NAMALWA (cell line): ENCODE measurements around the gene RAI1.

ENCODE experiments used
- DNase-seq: peaks from one replicate; pipeline ENCODE4 v3.0.0-alpha.2; 2015; ENCODE audit warnings: low spot score

Gene RAI1

GRCh38 chr17:17698869-17699351 lies 17.7 kb downstream of the RAI1 start:
- no peak for DNase-seq

GRCh38 chr17:17699491-17699890 lies 18.2 kb downstream of the RAI1 start:
- DNase-seq = no peak

DNA sequence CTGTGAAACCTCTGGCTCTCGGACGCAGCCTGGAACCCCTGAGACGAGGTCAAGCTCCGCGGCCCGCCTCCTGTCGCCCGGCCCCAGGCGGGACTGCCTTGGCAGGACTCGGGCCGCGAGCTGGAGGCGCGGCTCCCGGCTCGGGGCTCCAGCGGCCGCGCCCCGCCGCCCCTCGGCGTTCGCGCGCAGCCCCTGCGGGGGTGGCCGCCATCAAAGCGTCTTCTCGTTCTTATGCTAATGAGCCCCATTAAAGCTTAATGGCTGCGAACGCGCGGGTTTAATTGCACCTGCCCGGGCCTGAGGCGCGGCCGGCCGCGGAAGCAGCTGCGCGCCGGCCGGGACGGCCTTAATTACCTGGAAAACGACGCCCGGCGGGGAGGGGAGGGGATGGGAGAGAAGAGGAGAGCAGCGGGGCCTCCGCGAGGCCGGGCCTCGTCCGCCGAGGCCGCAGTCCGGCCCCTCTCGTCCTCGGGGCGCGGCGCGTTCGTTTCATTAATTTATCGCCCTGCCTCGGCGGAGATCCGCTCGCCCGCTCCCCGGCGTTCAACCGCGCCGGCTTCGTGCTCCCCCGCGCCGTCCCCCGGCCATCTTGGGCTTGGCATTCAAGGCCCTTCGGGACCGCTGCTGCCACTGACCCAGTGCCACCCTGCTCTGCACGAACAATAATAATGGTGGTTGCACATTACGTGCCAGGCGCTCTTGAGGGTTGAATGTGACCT lies 19.2 kb downstream of the RAI1 start:
- DNase-seq = no peak

DNA sequence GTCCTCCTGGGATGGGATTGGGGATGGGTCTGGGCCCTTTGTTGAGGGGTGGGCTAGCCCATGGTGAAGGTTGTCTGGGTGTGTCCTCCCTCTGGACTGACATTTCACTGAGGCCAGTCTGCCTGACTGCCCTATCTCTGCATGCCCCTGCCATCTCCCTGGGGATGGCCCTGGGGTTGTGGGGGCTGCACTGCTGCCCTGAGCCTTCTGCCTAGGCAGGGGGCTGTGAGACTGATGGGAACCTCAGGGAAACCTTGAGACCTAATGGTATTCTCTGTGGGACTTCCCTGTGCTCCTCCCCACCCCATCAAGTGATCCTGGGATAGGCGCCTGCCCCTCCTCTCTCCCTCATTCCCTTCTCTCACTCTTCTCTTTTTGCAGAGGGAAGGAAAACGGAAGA lies 19.9 kb downstream of the RAI1 start:
- DNase-seq = no peak

DNA sequence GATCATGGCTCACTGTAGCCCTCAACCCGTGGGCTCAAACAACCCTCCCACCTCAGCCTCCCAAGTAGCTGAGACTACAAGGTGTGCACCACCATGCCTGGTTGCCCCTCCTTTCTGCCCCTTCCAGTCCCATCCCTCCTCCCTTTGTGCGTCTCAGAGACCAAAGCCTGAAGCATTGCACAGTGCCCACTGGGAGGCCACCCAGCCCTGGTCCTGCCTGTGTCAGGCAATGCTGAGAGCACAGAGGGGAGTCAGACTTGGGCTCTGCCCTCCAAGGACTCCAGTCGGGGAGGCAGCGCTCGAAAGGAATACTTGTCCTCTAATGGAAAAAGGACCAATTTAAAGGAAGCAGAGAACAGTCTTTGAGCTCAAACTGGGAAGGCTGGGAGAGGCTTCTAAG lies 20.4 kb downstream of the RAI1 start:
- DNase-seq = no peak

DNA sequence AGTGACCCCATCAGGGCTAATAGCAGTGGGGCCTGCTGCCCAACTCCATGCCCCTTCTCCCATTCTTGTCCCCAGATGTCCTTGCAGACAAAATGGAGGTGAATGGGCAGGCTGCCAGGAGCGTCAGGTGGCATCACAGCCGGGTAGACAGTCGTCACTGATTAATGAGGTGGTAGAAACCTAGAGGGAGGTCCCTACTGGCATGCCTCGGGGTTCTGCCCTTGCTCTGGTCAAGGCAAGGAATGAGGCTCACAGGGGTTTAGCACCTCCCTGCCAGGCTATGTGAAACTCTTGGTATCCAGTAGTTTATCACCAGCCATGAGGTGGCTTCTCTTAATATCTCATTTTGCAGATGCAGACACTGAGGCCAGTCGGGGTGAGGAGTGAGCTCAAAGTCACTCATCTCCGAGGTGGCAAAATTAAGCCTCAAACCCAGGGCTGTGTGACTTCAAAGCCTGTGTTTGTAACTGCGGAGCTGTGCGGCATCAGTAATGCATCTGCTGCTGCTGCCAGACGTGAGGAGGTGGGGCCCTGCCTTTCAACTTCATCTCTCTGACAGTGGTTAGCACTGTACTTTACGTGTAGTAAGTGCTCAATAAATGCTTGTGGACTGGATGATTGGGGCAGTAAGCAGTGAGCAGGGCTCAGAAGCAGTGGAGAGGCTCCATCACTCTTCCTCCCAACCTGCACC lies 21.3 kb downstream of the RAI1 start:
- DNase-seq = no peak

- no peak for DNase-seq
Observed at GRCh38 chr17:17703140-17703919, 22.1 kb downstream of the RAI1 start.

- DNase-seq = no peak
Observed at GRCh38 chr17:17704931-17705330, 23.7 kb downstream of the RAI1 start.

- no peak for DNase-seq
Observed at GRCh38 chr17:17706140-17707060, 25.1 kb downstream of the RAI1 start.

DNA sequence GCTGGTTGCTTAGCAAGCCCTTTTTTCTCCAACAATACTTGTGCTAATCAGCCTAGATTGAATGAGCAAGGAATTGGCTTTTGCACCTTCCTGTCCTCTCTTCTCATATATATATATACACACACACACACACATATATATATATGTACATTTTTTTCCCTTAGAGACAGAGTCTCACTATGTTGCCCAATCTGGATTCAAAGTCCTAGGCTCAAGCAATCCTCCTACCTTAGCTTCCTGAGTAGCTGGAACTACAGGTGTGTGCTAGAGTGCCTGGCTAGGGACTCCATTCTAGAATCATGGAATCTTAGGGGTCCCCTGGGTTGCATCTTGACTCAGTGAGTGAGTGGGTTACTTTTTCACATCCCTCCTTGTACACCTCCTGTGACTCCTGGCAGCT lies 27.0 kb downstream of the RAI1 start:
- no peak for DNase-seq

- DNase-seq = no peak
Observed at GRCh38 chr17:17708816-17709215, 27.6 kb downstream of the RAI1 start.

- DNase-seq = no peak
Observed at GRCh38 chr17:17709815-17710321, 28.6 kb downstream of the RAI1 start.

DNA sequence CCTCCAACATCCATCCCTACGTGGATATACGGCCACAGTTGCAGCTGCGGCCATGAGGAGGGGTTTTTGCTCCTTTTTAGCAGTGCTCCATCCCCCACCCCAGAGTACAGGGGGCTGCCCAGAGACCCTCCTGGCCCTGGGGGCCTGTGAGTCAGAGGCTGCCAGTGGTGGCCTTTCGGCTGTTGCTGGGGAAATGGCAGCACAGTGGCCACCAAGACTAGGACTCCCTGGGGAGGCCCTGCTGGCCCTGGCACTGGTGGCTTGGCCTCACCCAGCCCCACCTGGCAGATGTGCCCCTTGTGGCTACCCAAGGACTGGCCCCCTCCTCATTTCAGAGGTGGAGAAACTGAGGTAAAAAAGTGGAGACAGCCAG lies 29.1 kb downstream of the RAI1 start:
- DNase-seq = no peak

DNA sequence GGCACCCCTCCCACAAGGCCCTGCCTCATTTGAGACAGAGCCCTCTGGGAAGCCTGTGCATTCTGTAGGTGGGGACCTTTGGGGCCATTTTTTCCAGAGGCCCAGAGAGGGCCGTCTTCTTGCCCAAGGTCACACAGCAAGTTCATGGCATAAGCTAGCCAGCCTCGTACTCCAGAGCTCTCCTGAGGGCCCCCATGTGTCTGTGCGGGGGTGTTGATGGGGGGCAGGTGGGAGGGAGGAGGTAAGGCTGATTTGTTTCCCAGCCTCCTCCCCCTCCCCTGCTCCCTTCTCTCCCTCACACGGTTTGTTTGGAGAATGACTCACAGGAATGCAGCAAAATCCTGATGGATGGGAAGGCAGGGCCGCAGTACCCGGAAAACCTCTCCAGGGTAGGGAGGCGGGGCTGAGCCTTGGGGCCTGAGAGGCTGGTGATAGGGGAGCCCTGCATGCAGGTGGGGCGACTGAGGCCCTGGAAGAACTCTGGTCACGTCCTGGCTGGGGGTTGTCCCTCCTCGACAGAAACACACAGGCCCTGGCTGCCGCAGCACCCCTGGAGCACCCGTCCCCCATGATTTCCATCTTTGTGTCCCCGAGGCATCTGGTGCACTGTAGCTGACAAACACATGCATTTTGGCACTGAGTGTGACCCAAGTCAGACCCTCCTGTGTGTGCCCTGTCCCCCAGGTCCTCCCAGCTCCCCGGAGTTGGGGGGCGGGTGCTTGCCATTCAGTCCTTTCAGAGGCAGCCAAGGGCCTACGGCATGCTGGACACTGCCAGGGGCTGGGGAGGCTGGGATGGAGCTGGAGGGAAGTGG lies 29.7 kb downstream of the RAI1 start:
- DNase-seq = no peak

GRCh38 chr17:17711641-17712162 lies 30.4 kb downstream of the RAI1 start:
- DNase-seq = no peak

DNA sequence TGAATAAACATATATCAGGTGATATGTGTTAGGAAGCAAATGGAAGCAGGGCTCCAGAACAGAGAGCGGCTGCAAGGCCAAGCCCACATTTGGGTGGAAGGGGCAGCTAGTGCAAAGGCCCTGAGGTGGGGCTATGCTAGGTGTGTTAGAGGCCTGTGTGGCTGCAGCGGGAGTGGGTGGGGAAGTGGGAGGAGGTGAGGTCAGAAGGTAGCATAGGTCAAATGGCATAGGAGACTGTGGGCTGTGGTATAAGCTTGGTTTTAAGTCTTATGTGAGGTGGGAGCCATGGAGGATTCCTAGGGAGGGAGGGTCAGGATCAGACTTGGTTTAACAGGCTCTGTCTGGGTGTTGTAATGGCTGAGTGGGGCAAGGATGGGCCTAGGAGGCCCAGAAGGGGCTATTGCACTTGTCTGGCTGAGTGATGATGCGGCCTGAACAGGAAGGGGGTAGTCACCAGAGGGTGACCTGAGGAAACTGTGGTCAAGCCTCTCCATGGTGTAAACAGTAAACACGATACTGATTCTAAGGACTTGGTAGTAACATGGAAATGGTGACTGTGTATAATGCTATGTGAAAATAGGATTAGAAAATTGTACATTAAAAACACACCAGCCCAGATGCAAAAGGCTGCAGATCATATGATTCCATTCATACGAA lies 31.1 kb downstream of the RAI1 start:
- peak; percentile 26 for DNase-seq

DNA sequence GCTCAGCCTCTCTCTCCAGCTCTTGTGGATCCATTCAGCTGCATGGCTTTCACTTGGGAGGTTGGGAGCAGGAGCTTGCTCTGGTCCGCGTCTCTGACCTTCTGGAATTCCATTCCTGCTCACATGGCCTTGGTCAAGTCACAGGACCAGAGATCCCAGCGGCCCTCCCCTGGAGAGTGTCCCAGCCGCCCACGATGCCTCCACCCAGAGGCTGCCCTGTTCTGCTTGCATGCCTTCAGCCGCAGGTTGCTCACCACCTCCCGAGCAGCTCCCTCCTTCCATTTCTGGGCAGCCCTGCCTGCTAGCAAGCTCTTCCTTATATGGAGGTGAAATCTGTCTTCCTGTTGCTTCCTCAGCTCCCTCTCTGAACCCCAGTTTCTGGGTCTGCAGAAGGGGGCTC lies 32.6 kb downstream of the RAI1 start:
- no peak for DNase-seq

DNA sequence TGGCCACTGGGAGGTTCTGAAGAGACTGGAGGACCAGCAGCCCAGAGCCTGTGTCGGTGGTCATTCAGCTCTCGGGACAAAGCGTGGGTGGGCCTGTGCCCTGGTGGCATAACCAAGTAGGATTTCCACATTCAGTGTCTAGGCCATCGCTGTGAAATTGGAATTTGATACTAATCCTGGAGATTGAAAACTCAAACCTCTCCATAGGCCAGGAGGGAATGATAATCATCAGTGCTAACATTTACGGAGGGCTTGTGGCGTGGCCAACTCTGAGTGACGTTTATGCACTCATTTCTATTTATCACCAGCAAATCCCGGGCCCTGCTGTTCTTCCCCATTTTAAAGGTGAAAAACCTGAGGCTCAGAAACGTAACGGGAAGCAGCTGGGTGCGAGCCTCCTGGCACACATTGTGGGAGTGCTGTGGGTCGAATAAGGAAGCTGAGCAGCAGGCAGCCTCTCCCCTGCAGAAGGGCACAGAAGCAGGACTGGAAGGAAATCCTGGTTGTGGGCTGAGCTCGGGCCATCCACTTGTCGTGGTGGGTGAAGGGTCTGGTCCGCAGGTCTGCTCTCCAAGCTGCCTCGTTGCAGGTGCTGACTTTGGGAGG lies 33.1 kb downstream of the RAI1 start:
- DNase-seq = no peak

GRCh38 chr17:17714879-17715278 lies 33.6 kb downstream of the RAI1 start:
- DNase-seq = no peak
